Cardiac fibroblast (primary cell): ENCODE data around the gene SRGAP2.
A peak's percentile ranks its signal among the peaks of the same experiment; 100 is the strongest.
"Not testable (repeated sequence)": the region's sequence is repeated elsewhere in the genome, so short reads cannot be mapped to it uniquely, and the experiment has no call there.

ENCODE experiments used
- DNase-seq, 2 donors: peaks; one replicate each; pipeline versions ENCODE4 v3.0.0 to v3.0.0-alpha.2; 2010; ENCODE audit warnings: low read depth in 2 of 2
- H3K4me3 ChIP-seq, 2 donors: replicated peaks in 1 of 2; 1 replicate in 1 of 2; 2 replicates in 1 of 2; pipeline ENCODE4 v1.5.1; 2011; ENCODE audit warnings: low read depth in 2 of 2, low read length in 2 of 2, mild to moderate bottlenecking in 2 of 2, moderate library complexity in 1 of 2
- CTCF ChIP-seq: IDR thresholded peaks from one replicate; pipeline ENCODE4 v1.5.1; 2011; ENCODE audit warnings: low read depth, mild to moderate bottlenecking, low read length, inconsistent platforms

SRGAP2 gene

GRCh38 chr1:206203364-206204158 is at the start of gene SRGAP2:
TSS of gene SRGAP2 (plus strand) at chr1:206203541. CDS start at chr1:206205971, 2,430 bp downstream.
- DNase-seq = peak; percentile 72 to 76
- H3K4me3 ChIP-seq = peak within 1 kb of the TSS; percentile 51 to 52

- not testable (repeated sequence) for DNase-seq, H3K4me3 ChIP-seq
Measured at GRCh38 chr1:206167350-206168029, 35.9 kb upstream of the SRGAP2 start.

GRCh38 chr1:206169794-206170193 is 33.5 kb upstream of the SRGAP2 start:
- peak; percentile 65 to 75 for DNase-seq
- not testable (repeated sequence) for H3K4me3 ChIP-seq

- DNase-seq, H3K4me3 ChIP-seq: not testable (repeated sequence)
Measured at GRCh38 chr1:206173110-206173719, 30.1 kb upstream of the SRGAP2 start.

GRCh38 chr1:206174182-206174868 is 29.0 kb upstream of the SRGAP2 start:
- DNase-seq = peak; percentile 27 to 33
- not testable (repeated sequence) for H3K4me3 ChIP-seq

GRCh38 chr1:206175459-206176113 is 27.8 kb upstream of the SRGAP2 start:
- peak; percentile 34 to 39 for DNase-seq
- TF ChIP-seq CTCF = peak; percentile 25
- not testable (repeated sequence) for H3K4me3 ChIP-seq

- not testable (repeated sequence) for DNase-seq, H3K4me3 ChIP-seq
Measured at GRCh38 chr1:206176114-206176502, 27.2 kb upstream of the SRGAP2 start.

- peak; percentile 49 to 70 for DNase-seq
- H3K4me3 ChIP-seq = not testable (repeated sequence)
Measured at GRCh38 chr1:206178061-206178989, 25.0 kb upstream of the SRGAP2 start.

GRCh38 chr1:206179666-206180065 is 23.7 kb upstream of the SRGAP2 start:
- DNase-seq, H3K4me3 ChIP-seq: not testable (repeated sequence)

GRCh38 chr1:206182368-206183317 is 20.7 kb upstream of the SRGAP2 start:
- peak; percentile 30 to 59 for DNase-seq
- not testable (repeated sequence) for H3K4me3 ChIP-seq

- peak in 1 of 2 donors; percentile 18 for DNase-seq
- H3K4me3 ChIP-seq = not testable (repeated sequence)
Measured at GRCh38 chr1:206183788-206184187, 19.6 kb upstream of the SRGAP2 start.

GRCh38 chr1:206185778-206186177 is 17.6 kb upstream of the SRGAP2 start:
- DNase-seq, H3K4me3 ChIP-seq: not testable (repeated sequence)

GRCh38 chr1:206186826-206187225 is 16.5 kb upstream of the SRGAP2 start:
- DNase-seq, H3K4me3 ChIP-seq: not testable (repeated sequence)

- not testable (repeated sequence) for H3K4me3 ChIP-seq, DNase-seq
Measured at GRCh38 chr1:206195182-206195581, 8.2 kb upstream of the SRGAP2 start.
